T-cell (primary cell): ENCODE results near the gene C20orf141. TPM values are rescaled to one million over a fixed set of nuclear protein-coding genes. Genes with fewer than 3 reads are reported as not detected.

Experiments used
- total RNA-seq, 35 experiments: library from RNA in 6 of 35; stranded (reverse) in 6 of 35; fragments of 120-200 nt in 1 of 35; gene quantifications; one replicate each; pipeline versions ENCODE4 v1.2.1 to v1.2.4 and lab custom pipeline; 2013 to 2026

Gene C20orf141
- total RNA-seq, 5 donors from 2014 or later (not counting 1 experiment from before 2014, with no cell fraction given): not detected

Other genes with a start within 250 kb of the C20orf141 start
- gene NOP56, start 162.4 kb upstream of the C20orf141 start, total RNA-seq: 100 to 1,000 TPM; 243 to 279 (median 270) TPM
- gene IDH3B, start 150.8 kb upstream of the C20orf141 start, total RNA-seq: 100 to 1,000 TPM; 101 to 147 (median 117) TPM
- gene EBF4, start 122.2 kb upstream of the C20orf141 start, total RNA-seq: 10 to 100 TPM in 1 of 5 donors, 1 to 10 TPM in 4; 4.2 to 10.5 (median 6.8) TPM
- gene CPXM1, start 14.4 kb upstream of the C20orf141 start, total RNA-seq: under 1 TPM; 0.20 to 0.90 (median 0.63) TPM
- gene TMEM239, start 1.4 kb downstream of the C20orf141 start, total RNA-seq: not detected
- gene PCED1A, start 25.7 kb downstream of the C20orf141 start, total RNA-seq: 100 to 1,000 TPM in 2 of 5 donors, 10 to 100 TPM in 3; 65.1 to 111 (median 95.2) TPM
- gene VPS16, start 25.8 kb downstream of the C20orf141 start, total RNA-seq: 10 to 100 TPM; 44.5 to 72.2 (median 68.2) TPM
- gene PTPRA, start 58.5 kb downstream of the C20orf141 start, total RNA-seq: 10 to 100 TPM; 66.2 to 98.6 (median 71.5) TPM
- 1 to 10 TPM in 4 of 5 donors, under 1 TPM in 1; 0.60 to 3.4 (median 1.8) TPM for gene GNRH2, start 228.6 kb downstream of the C20orf141 start, total RNA-seq
- gene MRPS26, start 231.1 kb downstream of the C20orf141 start, total RNA-seq: 10 to 100 TPM; 20.9 to 38.5 (median 36.8) TPM